HCT116 (cell line): ENCODE measurements around the gene PHLDB3. TPM values are rescaled to one million over a fixed set of nuclear protein-coding genes. Genes with fewer than 3 reads are reported as not detected.

Experiments
- ATAC-seq: fragments of 200-7000 bp; cut with Tn5 transposase; 2 replicates; pipeline ENCODE4 v1.9.1; 2020; ENCODE audit warnings: mild to moderate bottlenecking, moderate library complexity
- BruUV-seq: library from RNA; stranded (reverse); fragments of 400-500 nt; replicated peaks from 2 replicates; lab custom pipeline; 2021; lab: Mats Ljungman, UMichigan
- CTCF ChIA-PET: fragments of 300-600 bp; sonication (Branson Sonifier 250); formaldehyde crosslinking; loops from one replicate; lab custom pipeline; 2021; ENCODE audit warnings: antibody characterized with exemption; lab: Charles Lee
- POLR2A ChIA-PET: fragments of 300-600, 350-600 bp; sonication (Branson Sonifier 250); formaldehyde crosslinking; loops from one replicate; lab custom pipeline; 2021; ENCODE audit warnings: antibody characterized with exemption; lab: Charles Lee
- RAD21 ChIA-PET, 2 experiments: fragments of 300-600 bp; sonication (Branson Sonifier 250); formaldehyde crosslinking; loops; one replicate each; lab custom pipeline; 2023; ENCODE audit warnings: low total read pairs in 2 of 2; ENCODE audit not compliant: uncharacterized antibody in 2 of 2, unreplicated experiment in 2 of 2, low non-redundant PET in 1 of 2; lab: Charles Lee
- DNase-seq: peaks from one replicate; pipeline ENCODE4 v3.0.0-alpha.2; 2010; ENCODE audit warnings: low read depth, low spot score
- H2AFZ ChIP-seq: fragments of 200-600 bp; shearing (Covaris generic), sonication (generic); 2 replicates; pipeline ENCODE4 v1.6.1; 2017; ENCODE audit warnings: low read depth, mixed run types, mixed read lengths, antibody characterized with exemption, low read length; ENCODE audit not compliant: poor library complexity, severe bottlenecking
- H3K27ac ChIP-seq: 2 replicates; pipeline ENCODE4 v1.5.1; 2012; ENCODE audit warnings: low read depth, low read length
- H3K27me3 ChIP-seq: fragments of 200-600 bp; sonication (generic); 2 replicates; pipeline ENCODE4 v1.6.1; 2016; ENCODE audit warnings: mixed run types, low read length, mixed read lengths; ENCODE audit not compliant: insufficient read depth
- H3K36me3 ChIP-seq, 2 experiments: fragments of 200-500 bp in 1 of 2; fragments of 200-600 bp in 1 of 2; sonication (Bioruptor generic) in 1 of 2; sonication (generic) in 1 of 2; 2 replicates each; pipeline versions ENCODE4 v1.5.1 to v1.6.1; 2014 to 2016; ENCODE audit warnings: low read length in 2 of 2, inconsistent platforms in 1 of 2, mixed read lengths in 1 of 2, mixed run types in 1 of 2; ENCODE audit not compliant: insufficient read depth in 2 of 2, control insufficient read depth in 1 of 2
- H3K4me1 ChIP-seq, 2 experiments: fragments of 200-600 bp in 1 of 2; sonication (generic) in 1 of 2; 2 replicates each; pipeline versions ENCODE4 v1.5.1 to v1.6.1; 2012 to 2017; ENCODE audit warnings: low read length in 2 of 2, inconsistent platforms in 1 of 2, mild to moderate bottlenecking in 1 of 2, mixed read lengths in 1 of 2, mixed run types in 1 of 2, moderate library complexity in 1 of 2; ENCODE audit not compliant: insufficient read depth in 2 of 2, control insufficient read depth in 1 of 2
- H3K4me2 ChIP-seq: fragments of 200-600 bp; sonication (generic); 2 replicates; pipeline ENCODE4 v1.6.1; 2017; ENCODE audit warnings: mixed run types, low read length, mixed read lengths
- H3K4me3 ChIP-seq, 2 experiments: fragments of 200-600 bp in 1 of 2; sonication (generic) in 1 of 2; replicated peaks in 1 of 2; 2 replicates each; pipeline ENCODE4 v1.5.1; 2011 to 2016; ENCODE audit warnings: low read length in 2 of 2, control low read depth in 1 of 2, low read depth in 1 of 2, mild to moderate bottlenecking in 1 of 2, mixed read lengths in 1 of 2, mixed run types in 1 of 2
- H3K79me2 ChIP-seq: fragments of 200-600 bp; sonication (generic); 2 replicates; pipeline ENCODE4 v1.6.1; 2017; ENCODE audit warnings: mild to moderate bottlenecking, mixed run types, low read length, moderate library complexity, mixed read lengths; ENCODE audit not compliant: insufficient read depth
- H3K9ac ChIP-seq: fragments of 200-600 bp; sonication (generic); 2 replicates; pipeline ENCODE4 v1.6.1; 2016; ENCODE audit warnings: low read length, mixed read lengths
- H3K9me2 ChIP-seq: fragments of 200-600 bp; sonication (generic), shearing (Covaris generic); 2 replicates; pipeline ENCODE4 v1.6.1; 2017; ENCODE audit warnings: mixed run types, mild to moderate bottlenecking, moderate library complexity; ENCODE audit not compliant: insufficient read depth
- H3K9me3 ChIP-seq, 2 experiments: fragments of 200-500 bp in 1 of 2; fragments of 200-600 bp in 1 of 2; sonication (Bioruptor generic) in 1 of 2; sonication (generic) in 1 of 2; 2 replicates each; pipeline ENCODE4 v1.6.1; 2014 to 2017; ENCODE audit warnings: low read length in 2 of 2, mixed read lengths in 2 of 2, inconsistent platforms in 1 of 2, low read depth in 1 of 2, mild to moderate bottlenecking in 1 of 2, mixed run types in 1 of 2, moderate library complexity in 1 of 2; ENCODE audit not compliant: control insufficient read depth in 1 of 2, insufficient read depth in 1 of 2
- H4K20me1 ChIP-seq: fragments of 200-600 bp; sonication (generic), shearing (Covaris generic); 2 replicates; pipeline ENCODE4 v1.6.1; 2017; ENCODE audit warnings: mixed run types, mild to moderate bottlenecking, moderate library complexity; ENCODE audit not compliant: insufficient read depth
- EGR1 ChIP-seq: IDR thresholded peaks from 2 replicates; pipeline ENCODE4 v1.6.1; 2012; ENCODE audit warnings: low read depth
- intact Hi-C: fragments of 100-400 bp; cut with micrococcal nuclease; formaldehyde crosslinking; loops from 2 replicates; pipeline ENCODE4 v1.10.0; 2022
- total RNA-seq: library from RNA; stranded (reverse); gene quantifications from one replicate; pipeline ENCODE4 v1.2.1, GENCODE V29; 2021; ENCODE audit not compliant: unreplicated experiment
- TF ChIP-seq, protein P1 (sequence below): IDR thresholded peaks from 2 replicates; pipeline ENCODE4 v1.6.1; 2011; ENCODE audit warnings: mild to moderate bottlenecking, low read length, moderate library complexity; ENCODE audit not compliant: insufficient replicate concordance; ENCODE audit errors: extremely low read depth
- TF ChIP-seq, protein P2 (sequence below): IDR thresholded peaks from 2 replicates; pipeline ENCODE4 v1.6.1; 2012
- TF ChIP-seq, protein P3 (sequence below): IDR thresholded peaks from 2 replicates; pipeline ENCODE4 v1.6.1; 2012; ENCODE audit warnings: low read depth
- TF ChIP-seq, protein P4 (sequence below), 3 experiments: fragments of 200-600 bp in 1 of 3; sonication (generic) in 1 of 3; IDR thresholded peaks in 2 of 3; conservative IDR thresholded peaks in 1 of 3; 2 replicates each; pipeline ENCODE4 v1.5.1; 2012 to 2017; ENCODE audit warnings: low read depth in 2 of 3, low read length in 2 of 3, antibody characterized with exemption in 1 of 3, borderline replicate concordance in 1 of 3, control low read depth in 1 of 3, mild to moderate bottlenecking in 1 of 3, mixed read lengths in 1 of 3, mixed run types in 1 of 3, moderate library complexity in 1 of 3; ENCODE audit not compliant: insufficient read depth in 1 of 3

Gene PHLDB3
- total RNA-seq, 1 experiment from 2014 or later = 15.5 TPM

DNA sequence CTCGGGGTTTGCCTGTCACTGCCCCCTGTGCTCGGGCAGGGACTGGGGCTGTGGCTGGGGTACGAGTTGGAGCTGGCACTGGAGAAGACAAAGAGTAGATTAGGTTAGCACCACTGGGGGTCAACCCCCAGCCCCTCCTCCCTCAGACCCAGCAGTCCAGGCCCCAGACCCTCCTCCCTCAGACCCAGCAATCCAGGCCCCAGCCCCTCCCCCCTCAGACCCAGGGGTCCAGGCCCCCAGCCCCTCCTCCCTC, 47.6 kb upstream of the PHLDB3 start:
- no peak overlapping the region for H3K27ac ChIP-seq
- peaks cover 5 to 10% of the 10 kb centered on the region in 2 experiments; a peak in 3 of 4 replicates for H3K36me3 ChIP-seq
- DNase-seq (no peak), ATAC-seq (no peak)
- no peaks in the 10 kb centered on the region for H4K20me1 ChIP-seq
- intact Hi-C loops = no loop called here
- no peak overlapping the region for H3K9ac ChIP-seq
- H3K4me3 ChIP-seq = no peak overlapping the region
- H3K4me1 ChIP-seq = no peaks in the 10 kb centered on the region
- ChIA-PET POLR2A (no interaction called here), CTCF (no interaction called here), RAD21 (no interaction called here)
- H3K9me2 ChIP-seq = no peaks in the 10 kb centered on the region
- H3K4me2 ChIP-seq = no peak overlapping the region
- H3K79me2 ChIP-seq = no peaks in the 10 kb centered on the region
- H3K9me3 ChIP-seq = no peaks in the 10 kb centered on the region
- no TSS peak for BruUV-seq
- H3K27me3 ChIP-seq = no peaks in the 10 kb centered on the region
- TF ChIP-seq, protein P1, sequence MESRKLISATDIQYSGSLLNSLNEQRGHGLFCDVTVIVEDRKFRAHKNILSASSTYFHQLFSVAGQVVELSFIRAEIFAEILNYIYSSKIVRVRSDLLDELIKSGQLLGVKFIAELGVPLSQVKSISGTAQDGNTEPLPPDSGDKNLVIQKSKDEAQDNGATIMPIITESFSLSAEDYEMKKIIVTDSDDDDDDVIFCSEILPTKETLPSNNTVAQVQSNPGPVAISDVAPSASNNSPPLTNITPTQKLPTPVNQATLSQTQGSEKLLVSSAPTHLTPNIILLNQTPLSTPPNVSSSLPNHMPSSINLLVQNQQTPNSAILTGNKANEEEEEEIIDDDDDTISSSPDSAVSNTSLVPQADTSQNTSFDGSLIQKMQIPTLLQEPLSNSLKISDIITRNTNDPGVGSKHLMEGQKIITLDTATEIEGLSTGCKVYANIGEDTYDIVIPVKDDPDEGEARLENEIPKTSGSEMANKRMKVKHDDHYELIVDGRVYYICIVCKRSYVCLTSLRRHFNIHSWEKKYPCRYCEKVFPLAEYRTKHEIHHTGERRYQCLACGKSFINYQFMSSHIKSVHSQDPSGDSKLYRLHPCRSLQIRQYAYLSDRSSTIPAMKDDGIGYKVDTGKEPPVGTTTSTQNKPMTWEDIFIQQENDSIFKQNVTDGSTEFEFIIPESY = no peak
- TF ChIP-seq, protein P2, sequence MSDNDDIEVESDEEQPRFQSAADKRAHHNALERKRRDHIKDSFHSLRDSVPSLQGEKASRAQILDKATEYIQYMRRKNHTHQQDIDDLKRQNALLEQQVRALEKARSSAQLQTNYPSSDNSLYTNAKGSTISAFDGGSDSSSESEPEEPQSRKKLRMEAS = no peak
- no peak for TF ChIP-seq EGR1
- TF ChIP-seq, protein P3, sequence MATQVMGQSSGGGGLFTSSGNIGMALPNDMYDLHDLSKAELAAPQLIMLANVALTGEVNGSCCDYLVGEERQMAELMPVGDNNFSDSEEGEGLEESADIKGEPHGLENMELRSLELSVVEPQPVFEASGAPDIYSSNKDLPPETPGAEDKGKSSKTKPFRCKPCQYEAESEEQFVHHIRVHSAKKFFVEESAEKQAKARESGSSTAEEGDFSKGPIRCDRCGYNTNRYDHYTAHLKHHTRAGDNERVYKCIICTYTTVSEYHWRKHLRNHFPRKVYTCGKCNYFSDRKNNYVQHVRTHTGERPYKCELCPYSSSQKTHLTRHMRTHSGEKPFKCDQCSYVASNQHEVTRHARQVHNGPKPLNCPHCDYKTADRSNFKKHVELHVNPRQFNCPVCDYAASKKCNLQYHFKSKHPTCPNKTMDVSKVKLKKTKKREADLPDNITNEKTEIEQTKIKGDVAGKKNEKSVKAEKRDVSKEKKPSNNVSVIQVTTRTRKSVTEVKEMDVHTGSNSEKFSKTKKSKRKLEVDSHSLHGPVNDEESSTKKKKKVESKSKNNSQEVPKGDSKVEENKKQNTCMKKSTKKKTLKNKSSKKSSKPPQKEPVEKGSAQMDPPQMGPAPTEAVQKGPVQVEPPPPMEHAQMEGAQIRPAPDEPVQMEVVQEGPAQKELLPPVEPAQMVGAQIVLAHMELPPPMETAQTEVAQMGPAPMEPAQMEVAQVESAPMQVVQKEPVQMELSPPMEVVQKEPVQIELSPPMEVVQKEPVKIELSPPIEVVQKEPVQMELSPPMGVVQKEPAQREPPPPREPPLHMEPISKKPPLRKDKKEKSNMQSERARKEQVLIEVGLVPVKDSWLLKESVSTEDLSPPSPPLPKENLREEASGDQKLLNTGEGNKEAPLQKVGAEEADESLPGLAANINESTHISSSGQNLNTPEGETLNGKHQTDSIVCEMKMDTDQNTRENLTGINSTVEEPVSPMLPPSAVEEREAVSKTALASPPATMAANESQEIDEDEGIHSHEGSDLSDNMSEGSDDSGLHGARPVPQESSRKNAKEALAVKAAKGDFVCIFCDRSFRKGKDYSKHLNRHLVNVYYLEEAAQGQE = no peak
- TF ChIP-seq, protein P4, sequence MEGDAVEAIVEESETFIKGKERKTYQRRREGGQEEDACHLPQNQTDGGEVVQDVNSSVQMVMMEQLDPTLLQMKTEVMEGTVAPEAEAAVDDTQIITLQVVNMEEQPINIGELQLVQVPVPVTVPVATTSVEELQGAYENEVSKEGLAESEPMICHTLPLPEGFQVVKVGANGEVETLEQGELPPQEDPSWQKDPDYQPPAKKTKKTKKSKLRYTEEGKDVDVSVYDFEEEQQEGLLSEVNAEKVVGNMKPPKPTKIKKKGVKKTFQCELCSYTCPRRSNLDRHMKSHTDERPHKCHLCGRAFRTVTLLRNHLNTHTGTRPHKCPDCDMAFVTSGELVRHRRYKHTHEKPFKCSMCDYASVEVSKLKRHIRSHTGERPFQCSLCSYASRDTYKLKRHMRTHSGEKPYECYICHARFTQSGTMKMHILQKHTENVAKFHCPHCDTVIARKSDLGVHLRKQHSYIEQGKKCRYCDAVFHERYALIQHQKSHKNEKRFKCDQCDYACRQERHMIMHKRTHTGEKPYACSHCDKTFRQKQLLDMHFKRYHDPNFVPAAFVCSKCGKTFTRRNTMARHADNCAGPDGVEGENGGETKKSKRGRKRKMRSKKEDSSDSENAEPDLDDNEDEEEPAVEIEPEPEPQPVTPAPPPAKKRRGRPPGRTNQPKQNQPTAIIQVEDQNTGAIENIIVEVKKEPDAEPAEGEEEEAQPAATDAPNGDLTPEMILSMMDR (IDR thresholded peaks at IDR 0.05 in 2 of 3, conservative IDR thresholded peaks at IDR 0.05 in 1 of 3; ENCODE audit: borderline replicate concordance in 1 of 3, insufficient read depth in 1 of 3, low read depth in 2 of 3, low read length in 2 of 3) = no peak
- no peak overlapping the region for H2AFZ ChIP-seq
